ENCODE results near the gene LHFPL2.
"Not testable (repeated sequence)": the region's sequence is repeated elsewhere in the genome, so short reads cannot be mapped to it uniquely, and the experiment has no call there.

The LHFPL2 gene, protein sequence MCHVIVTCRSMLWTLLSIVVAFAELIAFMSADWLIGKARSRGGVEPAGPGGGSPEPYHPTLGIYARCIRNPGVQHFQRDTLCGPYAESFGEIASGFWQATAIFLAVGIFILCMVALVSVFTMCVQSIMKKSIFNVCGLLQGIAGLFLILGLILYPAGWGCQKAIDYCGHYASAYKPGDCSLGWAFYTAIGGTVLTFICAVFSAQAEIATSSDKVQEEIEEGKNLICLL

DNA sequence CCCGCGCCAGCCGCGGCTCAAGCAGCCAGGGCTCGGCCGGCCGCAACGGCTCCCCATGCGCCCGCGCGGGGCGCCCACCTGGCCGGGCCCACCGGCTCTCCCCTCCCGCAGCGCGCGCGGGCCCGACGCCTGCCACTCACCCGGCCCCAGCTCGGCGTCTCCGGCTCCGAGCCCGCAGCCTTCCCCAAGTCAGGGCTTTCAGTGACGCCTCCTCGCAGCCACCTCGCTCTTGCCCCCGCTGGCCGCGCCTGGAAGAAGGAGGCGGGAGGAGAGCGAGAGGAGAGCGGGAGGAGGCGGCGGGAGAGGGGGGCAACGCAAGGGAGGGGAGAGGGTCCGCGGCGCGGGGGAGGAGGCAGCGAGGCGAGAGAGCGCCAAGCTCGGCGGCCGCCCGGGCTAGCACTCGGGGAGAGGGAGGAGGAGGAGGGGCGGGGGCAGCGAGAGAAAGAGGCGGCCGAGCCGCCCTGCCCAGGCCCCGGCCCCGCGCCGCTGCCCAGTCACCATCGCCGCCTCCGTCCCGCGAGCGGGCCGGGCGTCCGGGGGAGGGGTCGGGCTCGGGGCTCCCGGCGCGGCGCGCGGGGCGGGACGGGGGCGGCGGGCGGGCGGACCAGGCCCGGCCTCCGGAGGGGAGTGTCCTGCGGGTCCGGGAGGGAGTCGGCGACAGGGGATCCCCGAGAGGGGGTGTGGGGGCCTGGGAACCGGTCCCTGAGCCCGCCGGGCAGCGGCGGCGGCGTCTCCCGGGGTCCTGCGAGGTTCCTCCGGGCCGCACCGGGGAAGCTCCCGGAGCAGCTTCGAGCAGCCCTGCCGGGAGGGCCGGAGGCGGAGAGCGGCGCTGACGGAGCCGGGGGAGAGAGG is at the start of gene LHFPL2:
Gene LHFPL2 (minus strand): TSS at position 414 of the 852 bp plus-strand sequence. CDS start 138,559 bp downstream, outside the sequence.
- peak; percentile 45 for DNase-seq

DNA sequence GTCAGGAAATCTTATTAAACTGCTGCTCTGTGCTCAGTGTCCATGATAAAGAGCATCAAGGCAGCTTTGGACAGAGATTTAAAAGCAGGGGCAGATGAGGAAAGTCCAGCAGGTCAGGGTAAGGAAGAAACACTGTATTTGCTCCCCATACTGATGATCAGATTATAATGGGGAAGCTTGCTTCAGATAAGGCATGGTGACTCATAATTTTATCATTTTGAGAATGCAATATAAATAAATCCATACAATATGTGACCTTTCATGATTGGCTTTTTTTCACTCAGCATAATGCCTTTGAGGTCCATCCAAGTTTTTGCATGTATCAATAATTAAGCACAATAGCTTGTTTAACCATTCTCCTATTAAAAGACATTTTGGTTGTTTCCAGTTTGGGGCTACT is 48.1 kb upstream of the LHFPL2 start:
- DNase-seq = no peak

DNA sequence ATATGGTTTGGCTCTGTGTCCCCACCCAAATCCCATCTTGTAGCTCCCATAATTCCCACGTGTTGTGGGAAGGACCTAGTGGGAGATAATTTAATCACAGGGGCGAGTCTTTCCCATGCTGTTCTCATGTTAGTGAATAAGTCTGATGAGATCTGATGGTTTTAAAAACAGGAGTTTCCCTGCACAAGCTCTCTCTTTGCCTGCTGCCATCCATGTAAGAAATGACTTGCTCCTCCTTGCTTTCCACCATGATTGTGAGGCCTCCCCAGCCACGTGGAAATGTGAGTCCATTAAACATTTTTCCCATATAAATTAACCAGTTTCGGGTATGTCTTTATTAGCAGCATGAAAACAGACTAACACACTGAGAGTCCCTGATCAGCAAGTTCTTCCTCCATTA is 47.5 kb upstream of the LHFPL2 start:
- not testable (repeated sequence) for DNase-seq

DNA sequence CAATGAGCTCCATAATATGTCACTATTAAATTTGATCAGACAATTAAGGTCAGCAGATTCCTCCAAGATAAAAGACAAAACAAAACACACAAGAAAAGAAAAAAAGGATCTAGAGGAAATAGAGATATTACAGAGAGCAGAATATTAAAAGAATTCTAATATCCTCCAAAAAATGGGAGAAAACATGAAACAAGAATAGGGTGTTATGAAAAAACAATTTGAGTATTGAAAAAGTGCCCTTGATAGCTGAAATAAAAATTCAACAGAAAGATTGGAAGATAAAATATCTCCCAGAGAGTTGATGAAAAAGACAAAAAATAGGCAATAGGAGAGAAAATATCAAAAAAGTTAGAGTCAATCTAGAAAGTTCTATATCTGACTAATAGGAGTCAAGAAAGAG is 44.8 kb upstream of the LHFPL2 start:
- DNase-seq = no peak

DNA sequence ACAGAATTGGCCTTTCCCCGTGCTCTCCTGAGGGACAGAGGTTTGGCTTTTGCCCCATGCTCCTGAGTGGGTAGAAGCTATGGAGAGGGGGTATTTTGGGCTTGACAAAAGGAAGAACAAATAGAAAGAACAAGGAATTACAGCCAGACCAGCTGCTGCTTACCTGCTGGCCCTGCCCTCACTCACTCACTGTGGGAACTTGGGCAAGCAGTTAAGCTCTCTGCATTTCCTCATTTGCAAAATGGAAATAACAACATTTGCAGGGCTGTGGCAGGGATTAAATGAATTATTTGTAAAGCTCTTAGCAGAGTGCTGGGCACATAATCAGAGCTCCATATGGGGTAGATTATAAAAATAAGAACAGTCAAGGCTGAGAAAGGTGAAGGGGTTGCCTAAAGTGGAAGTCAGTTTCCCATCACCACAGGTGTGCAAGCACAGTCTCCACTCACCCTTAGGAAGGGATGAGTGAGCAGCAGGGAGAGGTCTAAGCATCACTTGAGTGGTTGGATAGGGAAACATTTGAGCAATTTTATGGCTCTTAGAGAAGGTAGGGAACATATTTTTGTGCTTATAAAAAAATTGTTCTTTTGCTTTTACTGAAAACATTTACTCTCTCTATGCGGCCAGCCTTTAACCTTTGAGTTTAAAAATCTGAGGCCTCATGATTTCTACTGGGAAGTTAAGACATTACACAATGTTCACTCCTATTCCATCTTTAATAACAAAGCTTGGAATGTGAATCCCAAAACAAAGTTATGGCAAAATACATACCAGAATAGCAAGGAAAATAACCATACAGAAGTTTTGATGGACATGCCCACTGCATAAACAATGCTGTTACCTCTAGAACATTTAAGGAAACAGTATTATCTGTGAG is 42.8 kb upstream of the LHFPL2 start:
- no peak for DNase-seq

DNA sequence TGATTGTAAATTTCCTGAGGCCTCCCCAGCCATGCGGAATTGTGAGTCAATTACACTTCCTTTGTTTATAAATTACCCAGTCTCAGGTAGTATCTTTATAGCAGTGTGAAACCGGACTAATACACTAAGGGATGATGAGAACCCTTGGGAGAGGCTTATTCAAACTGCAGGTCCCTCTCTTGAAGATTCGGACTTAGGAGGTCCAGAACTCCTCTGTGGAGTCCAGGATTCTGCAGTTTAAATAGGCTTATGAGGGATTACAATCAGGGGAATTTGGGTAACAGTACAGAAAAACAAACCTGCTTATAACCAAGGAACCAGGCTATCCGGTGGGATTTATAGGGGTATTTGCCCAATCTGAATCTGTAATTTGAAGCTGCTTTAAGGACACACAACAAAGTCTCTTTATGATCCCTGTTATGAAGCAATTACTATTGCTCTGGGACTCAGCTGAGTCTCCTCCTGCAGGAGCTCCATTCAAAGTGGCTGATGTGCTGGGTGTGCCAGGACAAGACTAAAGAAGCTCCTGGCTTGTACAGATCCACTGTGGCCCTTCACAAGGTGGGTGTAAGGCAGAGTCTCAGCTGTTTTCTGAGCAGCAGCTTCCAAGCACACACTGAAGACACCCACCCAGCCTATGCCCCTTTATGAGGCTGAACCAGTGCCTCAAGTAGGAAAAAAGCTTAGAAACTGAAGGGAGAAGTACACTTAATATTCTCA is 41.8 kb upstream of the LHFPL2 start:
- DNase-seq = no peak

DNA sequence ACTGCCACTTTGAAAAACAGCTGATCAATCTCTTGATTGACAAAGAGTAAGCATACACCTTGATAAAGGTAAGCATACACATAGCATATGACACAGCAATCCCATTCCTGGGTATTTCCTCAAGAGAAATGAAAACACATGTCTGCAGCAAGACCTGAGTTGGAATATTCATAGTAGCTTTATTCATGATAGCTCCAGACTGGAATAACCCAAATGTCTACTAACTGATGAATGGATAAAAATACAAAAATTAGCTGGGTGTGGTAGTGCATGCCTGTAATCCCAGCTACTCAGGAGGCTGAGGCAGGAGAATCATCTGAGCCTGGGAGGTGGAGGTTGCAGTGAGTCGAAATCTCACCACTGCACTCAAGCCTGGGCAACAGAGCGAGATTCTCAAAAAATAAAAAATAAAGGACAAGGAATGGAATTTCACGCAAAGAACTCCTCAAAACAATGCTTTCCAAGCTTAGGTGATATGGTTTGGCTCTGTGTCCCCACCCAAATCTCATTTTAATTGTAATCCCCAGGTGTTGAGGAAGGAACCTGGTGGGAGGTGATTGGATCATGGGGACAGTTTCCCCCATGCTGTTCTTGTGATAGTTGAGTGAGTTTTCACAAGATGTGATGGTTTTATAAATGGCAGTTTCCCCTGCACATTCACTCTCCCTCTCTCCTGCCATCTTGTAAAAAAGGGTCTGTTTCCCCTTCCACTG is 41.1 kb upstream of the LHFPL2 start:
- no peak for DNase-seq

DNA sequence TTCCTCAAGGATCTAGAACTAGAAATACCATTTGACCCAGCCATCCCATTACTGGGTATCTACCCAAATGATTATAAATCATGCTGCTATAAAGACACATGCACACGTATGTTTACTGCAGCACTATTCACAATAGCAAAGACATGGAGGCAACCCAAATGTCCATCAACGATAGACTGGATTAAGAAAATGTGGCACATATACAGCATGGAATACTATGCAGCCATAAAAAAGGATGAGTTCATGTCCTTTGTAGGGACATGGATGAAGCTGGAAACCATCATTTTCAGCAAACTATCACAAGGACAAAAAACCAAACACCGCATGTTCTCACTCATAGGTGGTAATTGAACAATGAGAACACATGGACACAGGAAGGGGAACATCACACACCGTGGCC is 38.9 kb upstream of the LHFPL2 start:
- DNase-seq = not testable (repeated sequence)

DNA sequence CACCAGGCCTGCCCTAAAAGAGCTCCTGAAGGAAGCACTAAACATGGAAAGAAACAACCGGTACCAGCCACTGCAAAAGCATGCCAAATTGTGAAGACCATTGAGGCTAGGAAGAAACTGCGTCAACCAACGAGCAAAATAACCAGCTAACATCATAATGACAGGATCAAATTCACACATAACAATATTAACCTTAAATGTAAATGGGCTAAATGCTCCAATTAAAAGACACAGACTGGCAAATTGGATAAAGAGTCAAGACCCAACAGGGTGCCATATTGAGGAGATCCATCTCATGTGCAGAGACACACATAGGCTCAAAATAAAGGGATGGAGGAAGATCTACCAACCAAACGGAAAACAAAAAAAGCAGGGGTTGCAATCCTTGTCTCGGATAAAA is 35.3 kb upstream of the LHFPL2 start:
- not testable (repeated sequence) for DNase-seq

DNA sequence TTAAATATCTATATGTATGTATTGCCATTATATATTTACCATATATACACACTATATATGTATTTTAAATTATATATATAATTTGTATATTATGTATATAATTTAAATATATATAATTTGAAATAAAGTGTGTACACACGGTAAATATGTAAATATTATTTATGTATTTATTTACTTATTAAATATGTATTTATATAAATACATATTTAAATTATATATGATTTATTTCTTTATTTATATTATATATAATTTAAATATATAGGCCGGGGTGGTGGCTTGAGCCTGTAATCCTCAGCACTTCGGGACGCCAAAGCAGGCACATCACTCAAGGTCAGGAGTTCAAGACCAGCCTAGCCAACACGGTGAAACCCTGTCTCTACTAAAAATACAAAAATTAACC is 31.3 kb upstream of the LHFPL2 start:
- no peak for DNase-seq

DNA sequence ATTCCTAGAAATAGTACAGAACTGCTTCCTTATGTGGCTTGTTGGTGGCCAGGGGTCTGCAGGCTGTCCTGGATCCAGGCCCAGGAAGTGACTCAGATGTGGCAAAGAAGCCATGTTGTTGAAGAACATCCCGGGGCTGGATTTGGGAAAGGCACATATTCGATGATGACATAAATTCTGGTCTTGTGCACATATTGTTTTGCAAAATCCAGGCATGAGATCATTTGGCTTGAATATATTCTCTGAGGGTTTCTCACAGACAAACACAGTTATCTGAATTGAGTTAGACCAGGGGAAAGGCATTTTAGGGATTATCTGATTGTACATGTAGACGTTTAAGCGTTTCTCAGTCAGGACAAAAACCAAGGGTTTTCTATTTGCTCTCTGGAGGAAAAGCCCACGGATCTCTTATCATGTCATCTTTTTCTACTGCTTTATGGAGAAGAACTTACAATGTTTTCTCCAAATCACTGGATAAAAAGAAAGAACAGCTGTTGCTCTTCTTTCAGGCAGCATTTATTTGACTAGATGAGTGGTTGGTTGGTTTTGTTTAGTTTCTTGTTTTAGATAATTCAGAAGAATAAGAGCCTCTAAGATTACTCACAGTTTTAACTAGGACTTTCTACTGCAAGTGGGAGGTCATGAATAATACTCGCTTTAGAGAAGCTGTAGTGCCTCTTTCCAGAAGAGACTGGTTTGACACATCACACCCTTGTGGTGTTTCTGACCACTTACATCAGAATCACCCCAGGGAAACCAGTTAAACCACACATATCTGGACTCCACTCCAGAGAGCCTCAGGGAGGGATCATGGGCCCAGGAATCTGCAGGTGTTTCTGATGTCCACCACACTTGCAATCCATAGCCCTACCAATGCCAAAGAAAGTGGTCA is 29.5 kb upstream of the LHFPL2 start:
- peak; percentile 44 for DNase-seq

DNA sequence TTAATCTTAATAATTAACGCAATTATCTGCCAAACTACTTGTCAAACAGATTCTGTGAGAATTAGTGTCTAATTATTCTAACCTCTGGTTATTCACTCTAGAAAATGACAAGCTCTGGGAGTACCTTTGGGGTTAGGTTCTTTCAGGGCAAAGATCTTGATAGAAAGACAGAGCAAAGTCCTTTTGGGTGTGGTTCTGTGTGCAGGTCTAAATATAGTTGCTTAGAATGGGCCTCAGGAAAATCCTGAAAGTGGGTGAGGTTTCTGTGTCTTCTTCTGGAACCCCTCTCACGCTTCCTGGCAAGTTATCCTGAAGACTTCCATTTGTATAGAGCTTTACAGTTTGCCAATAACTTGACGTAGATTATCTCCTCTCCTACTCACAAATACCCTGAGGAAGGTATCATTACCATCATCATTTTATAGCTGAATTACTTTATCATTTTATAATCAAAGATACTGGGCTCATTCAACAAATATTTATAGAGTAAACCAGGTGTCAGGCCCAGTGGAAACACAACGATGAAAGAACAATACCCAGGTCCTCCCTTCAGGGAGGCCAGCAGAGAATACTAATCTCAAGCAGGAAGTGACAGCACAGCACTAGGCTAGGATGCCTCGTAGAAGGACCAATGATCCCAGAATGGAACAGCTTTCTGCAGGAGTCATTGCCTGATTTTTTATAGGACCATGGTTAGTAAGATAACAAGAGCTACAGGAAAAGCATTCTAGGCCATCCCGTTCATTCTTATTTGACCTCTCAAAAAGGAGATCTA is 27.6 kb upstream of the LHFPL2 start:
- DNase-seq = no peak

DNA sequence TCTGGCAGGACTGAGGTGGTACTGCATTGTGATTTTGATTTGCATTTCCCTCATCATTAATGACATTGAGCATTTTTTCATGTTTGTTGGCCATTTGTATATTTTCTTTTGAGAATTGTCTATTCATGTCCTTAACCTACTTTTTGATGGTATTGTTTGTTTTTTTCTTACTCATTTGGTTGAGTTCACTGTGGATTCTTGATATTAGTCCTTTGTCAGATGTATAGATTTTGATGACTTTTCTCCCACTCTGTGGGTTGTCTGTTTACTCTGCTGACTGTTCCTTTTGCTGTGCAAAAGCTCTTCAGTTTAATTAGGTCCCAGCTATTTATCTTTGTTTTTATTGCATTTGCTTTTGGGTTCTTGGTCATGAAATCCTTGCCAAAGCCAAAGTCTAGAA is 25.3 kb upstream of the LHFPL2 start:
- DNase-seq = not testable (repeated sequence)

DNA sequence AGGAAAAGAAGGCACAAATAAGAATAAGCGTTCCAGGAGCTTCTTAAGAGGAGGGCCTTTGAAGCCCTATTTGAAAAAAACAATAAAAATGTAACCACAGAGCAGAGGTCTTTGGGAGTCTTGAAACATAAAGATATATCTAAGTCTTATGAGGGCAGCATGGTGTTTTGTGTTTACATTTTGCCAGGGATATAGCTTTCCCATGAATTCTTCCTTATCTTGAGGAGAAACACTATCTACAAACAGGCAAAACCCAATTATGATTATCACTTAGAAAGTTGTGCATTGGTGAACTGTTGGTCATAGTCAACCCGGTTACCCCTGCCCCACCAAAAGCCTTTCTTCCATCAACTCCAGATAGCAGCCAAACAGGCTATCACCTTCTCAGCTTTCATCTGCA is 23.6 kb upstream of the LHFPL2 start:
- DNase-seq = no peak

DNA sequence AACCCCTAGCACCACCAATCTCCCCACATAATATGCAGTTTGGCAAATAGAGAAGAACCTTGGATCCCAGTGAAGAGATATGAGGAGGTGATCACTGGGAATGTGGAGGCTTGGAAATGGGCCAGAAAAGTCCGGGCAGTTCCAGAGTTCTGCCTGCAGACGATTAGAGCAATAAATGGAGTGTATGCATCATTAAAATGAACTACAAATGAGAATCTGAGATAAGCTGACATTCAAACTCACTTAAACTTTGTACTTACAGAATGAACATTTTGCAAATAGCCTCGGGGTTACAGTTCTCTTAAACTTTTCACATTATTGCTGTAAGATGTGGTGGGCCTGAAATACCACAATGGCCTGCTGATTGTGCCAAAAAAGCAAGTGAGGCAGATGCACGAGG is 23.0 kb upstream of the LHFPL2 start:
- DNase-seq = no peak

DNA sequence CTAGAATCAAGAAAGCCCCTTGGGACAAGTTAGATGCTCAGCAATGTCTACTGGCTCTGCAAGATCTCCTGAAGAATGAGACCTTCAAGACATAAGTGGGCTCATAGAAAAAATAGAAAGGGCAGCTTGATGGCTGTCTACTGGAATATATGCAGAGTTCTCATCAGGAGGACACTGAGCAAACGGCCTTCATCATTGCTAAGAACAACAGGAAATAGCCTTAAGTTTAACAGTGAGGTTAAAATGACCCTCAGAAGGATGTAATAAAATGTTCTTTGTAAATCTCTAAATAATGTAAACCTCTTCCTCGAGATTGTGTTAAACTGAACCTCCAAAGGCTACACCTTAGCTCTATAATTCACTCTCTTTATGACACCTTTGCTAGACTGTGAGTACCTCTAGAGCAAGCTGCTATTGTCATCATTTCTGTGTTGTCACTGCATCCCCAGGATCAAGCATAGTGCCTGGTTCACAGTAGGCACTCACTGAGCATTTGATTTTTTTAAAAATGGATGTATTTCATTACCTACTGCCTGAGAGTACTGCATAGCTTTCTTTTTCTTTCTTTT is 22.2 kb upstream of the LHFPL2 start:
- DNase-seq = no peak

DNA sequence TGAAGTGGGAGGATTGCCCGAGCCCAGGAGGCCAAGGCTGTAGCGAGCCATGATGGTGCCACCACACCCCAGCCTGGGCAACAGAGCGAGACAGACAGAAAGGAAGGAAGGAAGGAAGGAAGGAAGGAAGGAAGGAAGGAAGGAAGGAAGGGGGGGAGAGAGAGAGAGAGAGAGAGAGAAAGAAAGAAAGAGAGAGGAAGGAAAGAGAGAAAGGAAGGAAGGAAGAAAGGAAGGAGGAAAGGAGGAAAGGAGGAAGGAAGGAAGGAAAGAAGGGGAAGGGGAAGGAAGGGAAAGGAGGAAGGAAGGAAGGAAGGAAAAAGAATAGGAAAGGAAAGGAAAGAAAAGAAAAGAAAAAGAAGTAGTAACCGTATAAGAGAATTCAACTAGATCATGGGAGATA is 20.8 kb upstream of the LHFPL2 start:
- no peak for DNase-seq

DNA sequence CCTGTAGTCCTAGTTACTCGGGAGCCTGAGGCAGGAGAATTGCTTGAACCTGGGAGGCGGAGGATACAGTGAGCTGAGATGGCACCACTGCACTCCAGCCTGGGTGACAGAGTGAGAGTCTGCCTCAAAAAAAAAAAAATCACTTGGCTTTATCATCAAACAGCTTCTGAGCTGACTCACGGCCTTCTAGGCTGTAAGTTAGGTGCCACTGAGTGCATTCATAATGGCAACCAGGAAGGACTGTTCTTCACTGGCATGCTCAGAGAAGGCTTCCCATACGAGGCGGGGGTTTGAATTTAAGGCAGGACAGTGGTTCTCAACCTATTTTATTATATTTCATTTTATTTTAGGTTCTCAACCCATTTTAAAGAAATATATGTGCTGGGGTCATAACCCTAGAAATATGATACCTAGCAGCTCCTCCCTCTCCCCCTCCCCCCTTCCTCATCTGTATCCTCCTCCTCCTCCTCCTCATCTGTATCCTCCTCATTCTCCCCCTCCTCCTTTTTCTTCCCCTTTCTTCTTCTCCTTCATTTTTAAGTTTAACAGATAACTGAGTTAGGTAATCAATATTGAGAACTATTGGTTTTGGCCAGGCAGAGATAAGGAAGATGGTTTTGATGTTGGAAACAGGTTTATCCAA is 19.0 kb upstream of the LHFPL2 start:
- DNase-seq = no peak

DNA sequence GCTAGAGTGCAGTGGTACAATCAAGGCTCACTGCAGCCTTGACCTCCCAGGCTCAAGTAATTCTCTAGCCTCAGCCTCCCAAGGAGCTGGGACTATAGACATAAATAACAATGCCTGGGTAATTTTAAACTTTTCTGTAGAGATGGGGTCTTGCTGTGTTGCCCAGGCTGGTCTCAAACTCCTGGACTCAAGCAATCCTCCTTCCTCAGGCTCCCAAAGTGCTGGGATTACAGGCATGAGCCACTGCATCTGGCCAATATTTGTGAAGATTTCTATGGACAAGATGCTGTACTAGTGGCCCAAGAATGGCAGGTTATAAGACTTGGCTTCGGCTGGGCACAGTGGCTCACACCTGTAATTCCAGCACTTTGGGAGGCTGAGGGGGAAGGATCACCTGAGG is 18.4 kb upstream of the LHFPL2 start:
- DNase-seq = not testable (repeated sequence)
